SK-N-SH (cell line): ENCODE measurements around the gene SLC4A9.

Experiments used
- CTCF ChIP-seq: fragments of 200-600 bp; sonication (generic); IDR thresholded peaks from 2 replicates; pipeline ENCODE4 v1.6.1; 2017; ENCODE audit warnings: antibody characterized with exemption, mild to moderate bottlenecking, moderate library complexity
- EZH2phosphoT487 ChIP-seq: fragments of 200-600 bp; sonication (generic); IDR thresholded peaks from 2 replicates; pipeline ENCODE4 v1.6.1; 2017; ENCODE audit warnings: low read depth, mixed run types, mild to moderate bottlenecking, antibody characterized with exemption, moderate library complexity, borderline replicate concordance
- FOXM1 ChIP-seq: IDR thresholded peaks from 2 replicates; pipeline ENCODE4 v1.4.0; 2012; ENCODE audit warnings: low read depth, mild to moderate bottlenecking
- GABPA ChIP-seq: IDR thresholded peaks from 2 replicates; pipeline ENCODE4 v1.4.0; 2012; ENCODE audit warnings: low read depth, mild to moderate bottlenecking
- MAX ChIP-seq: IDR thresholded peaks from 2 replicates; pipeline ENCODE4 v1.4.0; 2012; ENCODE audit warnings: low read depth
- MEF2A ChIP-seq: IDR thresholded peaks from 2 replicates; pipeline ENCODE4 v1.4.0; 2012; ENCODE audit warnings: low read depth, borderline replicate concordance
- RFX5 ChIP-seq: IDR thresholded peaks from 2 replicates; pipeline ENCODE4 v1.6.1; 2012; ENCODE audit warnings: mild to moderate bottlenecking, improper control_type of control experiment, low read length
- TCF12 ChIP-seq: IDR thresholded peaks from 2 replicates; pipeline ENCODE4 v1.4.0; 2012
- YY1 ChIP-seq: IDR thresholded peaks from 2 replicates; pipeline ENCODE4 v1.4.0; 2012; ENCODE audit warnings: low read depth, mild to moderate bottlenecking
- ZBTB33 ChIP-seq: IDR thresholded peaks from 2 replicates; pipeline ENCODE4 v1.4.0; 2012; ENCODE audit warnings: low read depth, borderline replicate concordance

- no peak for TF ChIP-seq CTCF
- no peak for TF ChIP-seq MEF2A
- TF ChIP-seq MAX = no peak
- no peak for TF ChIP-seq TCF12
- TF ChIP-seq EZH2phosphoT487 = no peak
- no peak for TF ChIP-seq RFX5
- no peak for TF ChIP-seq ZBTB33
- no peak for TF ChIP-seq FOXM1
- no peak for TF ChIP-seq YY1
- TF ChIP-seq GABPA = no peak
These were observed 7.4 kb downstream of the SLC4A9 start for GRCh38 chr5:140367256-140368013.
